Ovary (tissue), 9 donors: ENCODE results near the gene ATP11C. TPM values are rescaled to one million over a fixed set of nuclear protein-coding genes. Genes with fewer than 3 reads are reported as not detected.
"Not testable (repeated sequence)": the region's sequence is repeated elsewhere in the genome, so short reads cannot be mapped to it uniquely, and the experiment has no call there.

Experiments
- DNase-seq, 5 donors: peaks; one replicate each; pipeline ENCODE4 v3.0.0-alpha.2; 2019 to 2020
- H3K27ac ChIP-seq, 2 donors: fragments of 200-600 bp; one replicate each; pipeline versions ENCODE4 v1.5.1 to v1.8.0; 2019 to 2022
- H3K27me3 ChIP-seq: fragments of 200-600 bp; one replicate; pipeline ENCODE4 v1.8.0; 2022
- H3K36me3 ChIP-seq: fragments of 200-600 bp; sonication (generic); one replicate; pipeline ENCODE4 v1.5.1; 2019
- H3K4me1 ChIP-seq: one replicate; pipeline ENCODE4 v1.8.1; 2013; ENCODE audit warnings: mild to moderate bottlenecking, moderate library complexity; ENCODE audit not compliant: insufficient read depth
- H3K4me3 ChIP-seq: fragments of 200-600 bp; sonication (generic); one replicate; pipeline ENCODE4 v1.5.1; 2017
- H3K9me3 ChIP-seq, 2 donors: fragments of 200-600 bp in 1 of 2; sonication (generic) in 1 of 2; one replicate each; pipeline versions ENCODE4 v1.5.1 to v1.8.1; 2013 to 2019; ENCODE audit warnings: mild to moderate bottlenecking in 1 of 2, moderate library complexity in 1 of 2
- EP300 ChIP-seq: sonication (generic); formaldehyde crosslinking; IDR thresholded peaks from one replicate; pipeline ENCODE4 v1.6.1; 2017; ENCODE audit warnings: antibody characterized with exemption
- POLR2A ChIP-seq: fragments of 450-650 bp; IDR thresholded peaks from one replicate; pipeline ENCODE4 v1.6.1; 2017; ENCODE audit warnings: antibody characterized with exemption, mild to moderate bottlenecking, moderate library complexity
- WGBS, 3 donors: extraction: QIAGEN DNeasy Blood & Tissue Kit in 1 of 3; methylation state at CpG; one replicate each; pipeline versions ENCODE4 v1.1.5 to v1.1.7; 2013 to 2017; 5-methylcytosine and 5-hydroxymethylcytosine counted together
- intact Hi-C, 4 donors: fragments of 100-400 bp; cut with DNase I; formaldehyde crosslinking; loops; one replicate each; pipeline versions ENCODE4 v1.11.0 to v1.15.1; 2022 to 2023
- polyA plus RNA-seq, 2 donors: library from polyadenylated mRNA; stranded (reverse); fragments of 200-250 nt in 1 of 2; fragments of 350-450 nt in 1 of 2; fragmentation: Illumina TruSeq in 1 of 2; extraction: RNeasy Lipid Tissue Mini Kit (QIAGEN cat#74804) in 1 of 2; gene quantifications; one replicate each; pipeline ENCODE4 v1.2.3, GENCODE V29; 2013 to 2014
- total RNA-seq, 7 donors: library from RNA; depleted of rRNA in 2 of 7; stranded (reverse); fragments of >200 nt in 2 of 7; fragmentation: NEBNext Ultra II Directional in 3 of 7; extraction: Animal tissue kit (Norgen Biotek cat#: 25700) in 3 of 7; gene quantifications; one replicate each; pipeline versions ENCODE4 v1.1.0 to v1.2.4, GENCODE V29; 2016 to 2023
- TF ChIP-seq, protein P1 (sequence below), 3 donors: fragments of 450-650 bp in 2 of 3; fragments of 200-600 bp in 1 of 3; IDR thresholded peaks; one replicate each; pipeline versions ENCODE4 v1.5.1 to v1.8.0; 2016 to 2022; ENCODE audit warnings: antibody characterized with exemption in 3 of 3, mild to moderate bottlenecking in 1 of 3
- donor health status: DM: no; HTN: no; CAD: no; lungs with moderate emphysema.
- donor health status: DM: no; HTN: no; CAD: no.
- donor health status: Bipolar disorder and iron deficiency.
- donor health status: DM: yes; HTN: yes; CAD: no.
- donor health status: DM: no; HTN: no; CAD: no.
- donor health status: DM: yes; HTN: yes; CAD: no.

The ATP11C gene
- total and polyA plus RNA-seq, 9 donors: 13.0 to 34.7 (median 22.9) TPM

DNA sequence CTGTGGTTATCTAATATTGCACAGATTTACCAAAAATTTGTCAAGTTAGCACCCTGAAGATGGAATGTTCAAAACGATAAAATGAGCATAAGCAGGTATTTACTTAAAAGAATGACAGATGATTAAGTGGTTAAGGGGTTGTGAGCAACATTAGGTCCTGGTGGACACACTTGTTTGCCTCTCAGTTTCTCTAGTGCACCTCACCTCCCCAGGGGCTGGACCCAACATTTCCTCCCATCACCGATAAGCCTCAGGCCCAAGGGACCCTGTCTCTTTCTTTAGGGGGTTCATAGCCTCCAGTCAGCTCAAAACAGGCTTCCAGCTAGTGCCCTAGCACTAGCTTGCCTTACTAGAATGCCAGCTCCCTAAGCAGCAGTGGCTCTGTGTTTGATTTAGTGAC is 88.0 kb downstream of the ATP11C start:
- Histone ChIP-seq H3K4me3 (no peak overlapping the region), H3K4me1 (no peaks in the 10 kb centered on the region), H3K36me3 (no peaks in the 10 kb centered on the region), H3K9me3 (no peaks in the 10 kb centered on the region), H3K27ac (no peak overlapping the region), H3K27me3 (no peaks in the 10 kb centered on the region)
- intact Hi-C loops: no loop called here
- WGBS, 3 donors: 54 to 75% (median 70%) methylated on average over 2 of the region's 2 CpGs
- DNase-seq: no peak
- TF ChIP-seq, protein P1, sequence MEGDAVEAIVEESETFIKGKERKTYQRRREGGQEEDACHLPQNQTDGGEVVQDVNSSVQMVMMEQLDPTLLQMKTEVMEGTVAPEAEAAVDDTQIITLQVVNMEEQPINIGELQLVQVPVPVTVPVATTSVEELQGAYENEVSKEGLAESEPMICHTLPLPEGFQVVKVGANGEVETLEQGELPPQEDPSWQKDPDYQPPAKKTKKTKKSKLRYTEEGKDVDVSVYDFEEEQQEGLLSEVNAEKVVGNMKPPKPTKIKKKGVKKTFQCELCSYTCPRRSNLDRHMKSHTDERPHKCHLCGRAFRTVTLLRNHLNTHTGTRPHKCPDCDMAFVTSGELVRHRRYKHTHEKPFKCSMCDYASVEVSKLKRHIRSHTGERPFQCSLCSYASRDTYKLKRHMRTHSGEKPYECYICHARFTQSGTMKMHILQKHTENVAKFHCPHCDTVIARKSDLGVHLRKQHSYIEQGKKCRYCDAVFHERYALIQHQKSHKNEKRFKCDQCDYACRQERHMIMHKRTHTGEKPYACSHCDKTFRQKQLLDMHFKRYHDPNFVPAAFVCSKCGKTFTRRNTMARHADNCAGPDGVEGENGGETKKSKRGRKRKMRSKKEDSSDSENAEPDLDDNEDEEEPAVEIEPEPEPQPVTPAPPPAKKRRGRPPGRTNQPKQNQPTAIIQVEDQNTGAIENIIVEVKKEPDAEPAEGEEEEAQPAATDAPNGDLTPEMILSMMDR (IDR thresholded peaks at IDR 0.05): no peak
- TF ChIP-seq EP300 (no peak), POLR2A (no peak)

DNA sequence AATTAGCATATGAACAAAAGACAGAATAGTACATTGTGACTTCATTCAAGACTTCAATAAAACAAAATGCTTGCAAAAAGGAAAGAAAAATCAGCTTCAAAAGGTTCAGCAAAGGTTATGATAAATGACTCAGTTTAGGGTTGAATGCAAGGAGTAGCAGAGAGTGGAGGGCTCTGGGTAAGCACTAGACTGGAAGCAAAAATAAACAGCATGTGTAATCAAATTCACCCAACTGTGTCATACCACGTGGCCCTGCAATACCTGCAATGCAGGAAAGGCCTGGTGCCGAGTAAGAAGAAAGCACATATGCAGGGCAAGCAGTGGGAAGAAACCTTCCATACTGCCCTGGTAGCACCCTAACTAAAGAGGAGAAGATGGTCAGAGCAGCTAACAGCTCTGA is 88.7 kb downstream of the ATP11C start:
- no peak overlapping the region for H3K4me3 ChIP-seq
- TF ChIP-seq POLR2A: no peak
- TF ChIP-seq, protein P1 (IDR thresholded peaks at IDR 0.05): no peak
- no peak for TF ChIP-seq EP300
- no peaks in the 10 kb centered on the region for H3K4me1 ChIP-seq
- no peaks in the 10 kb centered on the region for H3K27me3 ChIP-seq
- H3K36me3 ChIP-seq: no peaks in the 10 kb centered on the region
- H3K9me3 ChIP-seq: no peaks in the 10 kb centered on the region
- DNase-seq: no peak
- no peak overlapping the region for H3K27ac ChIP-seq
- intact Hi-C loops: no loop called here
- 61 to 69% (median 63%) methylated on average over 2 of the region's 2 CpGs for WGBS, 3 donors

DNA sequence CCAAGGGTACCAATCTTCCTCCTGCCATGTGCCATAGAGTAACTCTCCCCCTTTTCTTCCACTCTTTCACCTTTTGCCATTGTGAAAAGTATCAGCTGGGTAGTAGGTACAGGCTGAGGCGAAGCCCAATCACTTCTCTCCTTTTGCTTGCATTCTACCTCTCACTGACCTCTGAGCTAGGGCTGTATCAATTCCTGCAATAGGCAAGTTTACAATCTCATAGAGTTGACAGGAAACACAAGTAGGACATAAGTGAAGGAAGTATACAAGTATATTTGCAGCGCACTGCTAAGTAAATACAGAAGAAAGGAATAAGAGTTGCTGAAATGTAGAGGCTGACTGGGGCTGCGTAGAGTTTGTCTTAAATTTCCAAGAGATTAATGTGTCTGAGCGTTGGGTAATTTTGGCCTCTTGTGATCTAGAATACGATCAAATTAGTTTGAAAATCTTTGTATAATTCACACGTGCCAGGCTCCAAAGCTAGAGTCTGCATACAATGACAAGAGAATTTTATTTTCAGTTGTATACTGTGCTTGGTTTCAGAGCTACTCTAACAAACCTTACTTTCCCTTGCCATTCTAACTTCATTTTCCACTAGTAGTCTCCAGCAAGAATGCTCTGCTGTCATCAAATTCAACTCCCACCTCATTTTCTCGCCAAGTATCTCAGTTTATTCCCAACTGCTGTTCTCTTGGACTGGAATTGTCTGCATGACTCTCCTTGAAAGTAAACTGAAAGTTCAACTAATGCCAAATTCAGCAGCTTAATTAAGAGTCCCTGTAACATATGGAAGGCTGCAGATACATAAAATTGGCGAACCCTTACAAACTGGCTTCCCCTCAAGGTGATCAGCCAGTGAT is 90.3 kb downstream of the ATP11C start:
- DNase-seq: no peak
- TF ChIP-seq, protein P1 (IDR thresholded peaks at IDR 0.05): no peak
- TF ChIP-seq EP300: no peak
- no peak for TF ChIP-seq POLR2A
- H3K27me3 ChIP-seq: no peaks in the 10 kb centered on the region
- H3K9me3 ChIP-seq: no peaks in the 10 kb centered on the region
- no peak overlapping the region for H3K4me3 ChIP-seq
- no peak overlapping the region for H3K27ac ChIP-seq
- no peaks in the 10 kb centered on the region for H3K36me3 ChIP-seq
- no peaks in the 10 kb centered on the region for H3K4me1 ChIP-seq
- intact Hi-C loops: no loop called here
- WGBS, 3 donors: 53 to 58% (median 57%) methylated on average over 8 of the region's 8 CpGs

DNA sequence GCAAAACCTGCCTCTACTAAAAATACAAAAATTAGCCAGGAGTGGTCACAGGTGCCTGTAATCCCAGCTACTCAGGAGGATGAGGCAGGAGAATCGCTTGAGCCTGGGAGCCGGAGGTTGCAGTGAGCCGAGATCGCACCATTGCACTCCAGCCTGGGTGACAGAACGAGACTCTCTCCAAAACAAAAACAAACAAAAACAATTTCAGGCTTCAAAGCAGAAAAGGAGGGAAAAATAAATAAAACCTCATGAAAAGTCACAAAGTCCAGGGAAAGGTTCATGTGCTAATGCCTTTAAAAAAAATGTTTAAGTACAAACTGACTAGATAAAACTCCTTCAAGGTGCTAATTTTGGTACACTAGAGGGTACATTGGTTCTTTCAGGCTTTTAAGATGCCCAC is 96.5 kb downstream of the ATP11C start:
- H3K4me3 ChIP-seq, H3K27ac ChIP-seq, H3K9me3 ChIP-seq, intact Hi-C loops, H3K27me3 ChIP-seq, DNase-seq, H3K36me3 ChIP-seq, H3K4me1 ChIP-seq: not testable (repeated sequence)
- WGBS, 3 donors: 90 to 91% (median 90%) methylated on average over 5 of the region's 5 CpGs

DNA sequence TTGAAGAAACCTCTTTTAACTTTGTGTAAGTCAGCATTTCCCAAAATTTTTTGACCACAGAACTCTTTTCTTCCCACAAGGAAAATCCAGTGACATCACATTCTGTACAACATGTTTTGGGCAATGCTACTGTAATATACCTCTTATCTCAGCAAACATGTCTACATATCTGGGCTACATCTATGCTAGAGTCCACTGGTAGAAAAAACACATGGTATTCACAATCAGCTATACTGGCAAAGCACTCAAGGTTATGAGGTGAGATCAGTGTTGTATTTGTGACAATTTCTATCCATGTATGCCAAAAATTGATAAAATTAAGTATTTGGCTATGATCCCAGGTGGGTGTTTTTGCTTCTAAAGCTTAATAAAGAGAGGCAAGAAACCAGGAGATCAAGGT is 98.0 kb downstream of the ATP11C start:
- DNase-seq: no peak
- H3K36me3 ChIP-seq: no peaks in the 10 kb centered on the region
- intact Hi-C loops: no loop called here

More for the DNA sequence above, 98.0 kb downstream of the ATP11C start:
- Histone ChIP-seq H3K4me3 (no peak overlapping the region), H3K27me3 (no peaks in the 10 kb centered on the region), H3K9me3 (no peaks in the 10 kb centered on the region), H3K4me1 (no peaks in the 10 kb centered on the region), H3K27ac (no peak overlapping the region)
- TF ChIP-seq, protein P1 (IDR thresholded peaks at IDR 0.05): no peak
- TF ChIP-seq EP300 (no peak), POLR2A (no peak)
